ENCODE measurements around the gene CT47C1. TPM values are rescaled to one million over a fixed set of nuclear protein-coding genes. Genes with fewer than 3 reads are reported as not detected.

Gene CT47C1
- total and polyA plus RNA-seq, 2 of the 13 experiments (the other 11 are each of a cell fraction or from before 2014, with no cell fraction given), result not detected

DNA sequence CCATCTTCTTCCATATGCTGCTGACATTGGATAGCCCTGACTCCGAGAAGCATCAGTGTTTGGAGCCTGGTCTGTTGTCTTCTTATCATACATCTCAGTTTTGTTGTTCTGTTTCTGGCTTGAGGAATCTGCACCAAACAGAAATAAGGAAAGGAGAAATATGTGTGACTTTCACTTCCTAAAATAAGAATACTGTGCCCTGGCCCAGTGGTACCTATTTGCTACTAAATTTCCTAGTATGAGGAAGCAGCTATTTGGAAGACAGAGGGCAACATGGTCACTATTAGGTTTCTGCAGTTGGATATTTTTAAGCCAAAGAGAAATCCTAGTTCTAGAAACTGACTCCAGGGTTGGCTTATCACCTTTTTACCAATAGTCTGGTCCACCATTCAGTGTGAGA, 16.8 kb downstream of the CT47C1 start:
- Histone ChIP-seq H3K9me3 (ENCODE audit: low read length) (no peaks in the 10 kb centered on the region), H3K4me2 (ENCODE audit: low read depth, low read length) (no peak overlapping the region), H3K9ac (ENCODE audit: insufficient read depth, low read depth, low read length) (no peak overlapping the region), H3K79me2 (ENCODE audit: insufficient read depth, low read length) (no peaks in the 10 kb centered on the region), H3K4me3 (replicated peaks in 1 of 3; ENCODE audit: insufficient read depth in 1 of 3, low read depth in 2 of 3, low read length in 3 of 3) (no peak overlapping the region), H3K36me3 (replicated peaks in 1 of 2; ENCODE audit: control insufficient read depth in 1 of 2, insufficient read depth in 2 of 2, low read length in 2 of 2) (no peaks in the 10 kb centered on the region), H3K27ac (ENCODE audit: extremely low read length, insufficient read depth, low read length) (no peak overlapping the region), H2AFZ (ENCODE audit: low read length) (no peak overlapping the region), H3K27me3 (ENCODE audit: control insufficient read depth in 1 of 2, insufficient read depth in 2 of 2, low read length in 2 of 2) (no peaks in the 10 kb centered on the region), H4K20me1 (ENCODE audit: insufficient read depth, low read length) (no peaks in the 10 kb centered on the region), H3K4me1 (ENCODE audit: insufficient read depth, low read length) (no peaks in the 10 kb centered on the region)
- no peak for TF ChIP-seq ZNF382 (CRISPR knock-in tag; IDR thresholded peaks at IDR 0.05; ENCODE audit: borderline replicate concordance)
- no peak for TF ChIP-seq ZNF205 (CRISPR knock-in tag; IDR thresholded peaks at IDR 0.05)
- TF ChIP-seq FOXM1 (CRISPR knock-in tag; IDR thresholded peaks at IDR 0.05), result no peak
- TF ChIP-seq, protein P1, sequence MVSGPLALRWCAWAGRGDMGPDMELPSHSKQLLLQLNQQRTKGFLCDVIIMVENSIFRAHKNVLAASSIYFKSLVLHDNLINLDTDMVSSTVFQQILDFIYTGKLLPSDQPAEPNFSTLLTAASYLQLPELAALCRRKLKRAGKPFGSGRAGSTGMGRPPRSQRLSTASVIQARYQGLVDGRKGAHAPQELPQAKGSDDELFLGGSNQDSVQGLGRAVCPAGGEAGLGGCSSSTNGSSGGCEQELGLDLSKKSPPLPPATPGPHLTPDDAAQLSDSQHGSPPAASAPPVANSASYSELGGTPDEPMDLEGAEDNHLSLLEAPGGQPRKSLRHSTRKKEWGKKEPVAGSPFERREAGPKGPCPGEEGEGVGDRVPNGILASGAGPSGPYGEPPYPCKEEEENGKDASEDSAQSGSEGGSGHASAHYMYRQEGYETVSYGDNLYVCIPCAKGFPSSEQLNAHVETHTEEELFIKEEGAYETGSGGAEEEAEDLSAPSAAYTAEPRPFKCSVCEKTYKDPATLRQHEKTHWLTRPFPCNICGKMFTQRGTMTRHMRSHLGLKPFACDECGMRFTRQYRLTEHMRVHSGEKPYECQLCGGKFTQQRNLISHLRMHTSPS (CRISPR knock-in tag; IDR thresholded peaks at IDR 0.05; ENCODE audit: low read depth), result no peak
- no peak for TF ChIP-seq ZMYM2 (CRISPR knock-in tag; IDR thresholded peaks at IDR 0.05)
- TF ChIP-seq DDIT3 (CRISPR knock-in tag; IDR thresholded peaks at IDR 0.05), result no peak
- TF ChIP-seq ZFYVE20 (CRISPR knock-in tag; IDR thresholded peaks at IDR 0.05; ENCODE audit: borderline replicate concordance, low read depth), result no peak
- TF ChIP-seq ZNF230 (CRISPR knock-in tag; IDR thresholded peaks at IDR 0.05), result no peak
- TF ChIP-seq ZNF816 (CRISPR knock-in tag; IDR thresholded peaks at IDR 0.05; ENCODE audit: borderline replicate concordance), result no peak
- TF ChIP-seq SATB2 (CRISPR knock-in tag; IDR thresholded peaks at IDR 0.05), result no peak
- TF ChIP-seq SMYD3 (CRISPR knock-in tag; IDR thresholded peaks at IDR 0.05), result no peak
- TF ChIP-seq NRL (CRISPR knock-in tag; IDR thresholded peaks at IDR 0.05; ENCODE audit: borderline replicate concordance), result no peak
- no peak for TF ChIP-seq LCORL (IDR thresholded peaks at IDR 0.05)
- TF ChIP-seq LCORL (CRISPR knock-in tag; IDR thresholded peaks at IDR 0.05), result no peak
- TF ChIP-seq TEAD2 (CRISPR knock-in tag; IDR thresholded peaks at IDR 0.05), result no peak
- no peak for TF ChIP-seq FOXA3 (CRISPR knock-in tag; IDR thresholded peaks at IDR 0.05)
- TF ChIP-seq CERS6 (CRISPR knock-in tag; IDR thresholded peaks at IDR 0.05), result no peak
- no peak for FAIRE-seq
- no peak for ATAC-seq
- whole genome bisulfite sequencing (ENCODE audit: low lambda C conversion rate), result 0% methylated on average over 1 of the region's 1 CpG
- DNase-seq (ENCODE audit: low spot score), result no peak
- ChIA-PET POLR2A (no interaction called here), CTCF (ENCODE audit: low intra/inter-chr PET ratio, low total read pairs) (no interaction called here)
- intact Hi-C loops (cut with micrococcal nuclease; ENCODE audit: unreplicated experiment) (no loop called here), in situ Hi-C loops (cut with HindIII; ENCODE audit: extremely low pct_ligation_motif_present, low pct_unique_long_range_greater_than_20kb) (no loop called here)
- no TSS peak for BruUV-seq (replicated peaks)

All from HepG2 (cell line).